Stomach smooth muscle (tissue), 2 donors: ENCODE results near the gene SS18L1.

Source experiments
- H3K27ac ChIP-seq: one replicate; pipeline ENCODE4 v1.7.0; 2013; ENCODE audit warnings: mild to moderate bottlenecking, low read length, inconsistent platforms
- H3K27me3 ChIP-seq, 2 donors: one replicate each; pipeline ENCODE4 v1.7.0; 2013; ENCODE audit warnings: low read length in 2 of 2; ENCODE audit not compliant: insufficient read depth in 2 of 2, control insufficient read depth in 1 of 2
- H3K36me3 ChIP-seq, 2 donors: one replicate each; pipeline ENCODE4 v1.7.0; 2013; ENCODE audit warnings: low read length in 2 of 2; ENCODE audit not compliant: control insufficient read depth in 2 of 2, insufficient read depth in 2 of 2
- H3K4me1 ChIP-seq: one replicate; pipeline ENCODE4 v1.7.0; 2013; ENCODE audit warnings: low read length; ENCODE audit not compliant: control insufficient read depth, insufficient read depth
- H3K4me3 ChIP-seq, 2 donors: one replicate each; pipeline ENCODE4 v1.7.0; 2013; ENCODE audit warnings: low read length in 2 of 2
- H3K9ac ChIP-seq, 2 donors: one replicate each; pipeline ENCODE4 v1.7.0; 2013; ENCODE audit warnings: low read length in 2 of 2, mild to moderate bottlenecking in 1 of 2
- H3K9me3 ChIP-seq, 2 donors: one replicate each; pipeline ENCODE4 v1.7.0; 2013; ENCODE audit warnings: low read length in 2 of 2; ENCODE audit not compliant: control insufficient read depth in 2 of 2
- donor health status: healthy.
- donor health status: Pancreatic carcinoma.

Gene SS18L1

GRCh38 chr20:62230696-62231095 is 87.1 kb downstream of the SS18L1 start:
- Histone ChIP-seq H3K27ac (no peak overlapping the region), H3K9ac (no peak overlapping the region), H3K4me1 (peaks cover 3% of the 10 kb centered on the region), H3K9me3 (no peaks in the 10 kb centered on the region), H3K27me3 (peaks cover 33 to 38% of the 10 kb centered on the region in 2 donors), H3K36me3 (no peaks in the 10 kb centered on the region), H3K4me3 (no peak overlapping the region)

GRCh38 chr20:62231292-62231691 is 87.7 kb downstream of the SS18L1 start:
- peaks cover 29 to 34% of the 10 kb centered on the region in 2 donors for H3K27me3 ChIP-seq
- no peak overlapping the region for H3K27ac ChIP-seq
- H3K9ac ChIP-seq: no peak overlapping the region
- H3K36me3 ChIP-seq: no peaks in the 10 kb centered on the region
- peaks cover 3% of the 10 kb centered on the region for H3K4me1 ChIP-seq
- no peak overlapping the region for H3K4me3 ChIP-seq
- H3K9me3 ChIP-seq: no peaks in the 10 kb centered on the region
